Measurements from ENCODE around the gene DCAF5. TPM values are rescaled to one million over a fixed set of nuclear protein-coding genes. Genes with fewer than 3 reads are reported as not detected.
"Not testable (repeated sequence)": the region's sequence is repeated elsewhere in the genome, so short reads cannot be mapped to it uniquely, and the experiment has no call there.

DCAF5 gene, protein sequence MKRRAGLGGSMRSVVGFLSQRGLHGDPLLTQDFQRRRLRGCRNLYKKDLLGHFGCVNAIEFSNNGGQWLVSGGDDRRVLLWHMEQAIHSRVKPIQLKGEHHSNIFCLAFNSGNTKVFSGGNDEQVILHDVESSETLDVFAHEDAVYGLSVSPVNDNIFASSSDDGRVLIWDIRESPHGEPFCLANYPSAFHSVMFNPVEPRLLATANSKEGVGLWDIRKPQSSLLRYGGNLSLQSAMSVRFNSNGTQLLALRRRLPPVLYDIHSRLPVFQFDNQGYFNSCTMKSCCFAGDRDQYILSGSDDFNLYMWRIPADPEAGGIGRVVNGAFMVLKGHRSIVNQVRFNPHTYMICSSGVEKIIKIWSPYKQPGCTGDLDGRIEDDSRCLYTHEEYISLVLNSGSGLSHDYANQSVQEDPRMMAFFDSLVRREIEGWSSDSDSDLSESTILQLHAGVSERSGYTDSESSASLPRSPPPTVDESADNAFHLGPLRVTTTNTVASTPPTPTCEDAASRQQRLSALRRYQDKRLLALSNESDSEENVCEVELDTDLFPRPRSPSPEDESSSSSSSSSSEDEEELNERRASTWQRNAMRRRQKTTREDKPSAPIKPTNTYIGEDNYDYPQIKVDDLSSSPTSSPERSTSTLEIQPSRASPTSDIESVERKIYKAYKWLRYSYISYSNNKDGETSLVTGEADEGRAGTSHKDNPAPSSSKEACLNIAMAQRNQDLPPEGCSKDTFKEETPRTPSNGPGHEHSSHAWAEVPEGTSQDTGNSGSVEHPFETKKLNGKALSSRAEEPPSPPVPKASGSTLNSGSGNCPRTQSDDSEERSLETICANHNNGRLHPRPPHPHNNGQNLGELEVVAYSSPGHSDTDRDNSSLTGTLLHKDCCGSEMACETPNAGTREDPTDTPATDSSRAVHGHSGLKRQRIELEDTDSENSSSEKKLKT
- total RNA-seq = 33.8 TPM

DNA sequence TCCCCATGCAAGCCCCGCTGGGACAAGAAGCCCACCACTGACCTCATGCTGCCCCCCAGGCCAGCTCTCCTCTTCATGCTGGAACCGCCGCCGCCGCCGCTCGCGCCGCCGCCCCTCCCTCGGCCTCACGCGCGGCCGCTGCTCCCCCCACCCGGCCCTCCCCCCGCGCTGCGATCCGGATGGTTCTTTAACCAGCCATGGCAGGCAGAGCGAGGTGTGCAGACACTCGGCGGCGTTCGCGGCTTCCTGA lies at the start of gene DCAF5:
Gene DCAF5, minus strand, starts transcription at position 218 of the 250 bp plus-strand sequence. Its CDS starts 141 bp downstream, at position 77.
- DNase-seq (ENCODE audit: low spot score in 2 of 2) = no peak
- FAIRE-seq = no peak

DNA sequence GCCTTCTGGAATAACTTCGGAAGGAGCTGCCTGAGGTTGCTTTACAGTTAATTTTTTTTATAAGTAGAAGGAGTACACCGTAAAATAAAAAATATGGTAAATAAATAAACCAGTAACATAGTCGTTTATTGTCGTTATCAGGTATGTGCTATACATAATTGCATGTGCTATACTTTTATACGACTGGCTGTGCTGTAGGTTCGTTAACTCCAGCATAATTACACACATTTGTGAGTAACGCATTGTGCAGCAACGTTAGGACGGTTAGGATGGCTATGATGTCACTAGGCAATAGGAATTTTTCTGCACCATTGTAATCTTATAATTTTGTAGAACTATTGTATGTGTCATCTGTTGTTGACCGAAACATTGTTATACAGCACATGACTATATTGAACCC lies 46.9 kb upstream of the DCAF5 start:
- DNase-seq (ENCODE audit: low spot score in 2 of 2) (no peak), FAIRE-seq (no peak)

GRCh38 chr14:69193721-69194120 lies 40.8 kb upstream of the DCAF5 start:
- no peak for FAIRE-seq
- no peak for DNase-seq (ENCODE audit: low spot score in 2 of 2)

DNA sequence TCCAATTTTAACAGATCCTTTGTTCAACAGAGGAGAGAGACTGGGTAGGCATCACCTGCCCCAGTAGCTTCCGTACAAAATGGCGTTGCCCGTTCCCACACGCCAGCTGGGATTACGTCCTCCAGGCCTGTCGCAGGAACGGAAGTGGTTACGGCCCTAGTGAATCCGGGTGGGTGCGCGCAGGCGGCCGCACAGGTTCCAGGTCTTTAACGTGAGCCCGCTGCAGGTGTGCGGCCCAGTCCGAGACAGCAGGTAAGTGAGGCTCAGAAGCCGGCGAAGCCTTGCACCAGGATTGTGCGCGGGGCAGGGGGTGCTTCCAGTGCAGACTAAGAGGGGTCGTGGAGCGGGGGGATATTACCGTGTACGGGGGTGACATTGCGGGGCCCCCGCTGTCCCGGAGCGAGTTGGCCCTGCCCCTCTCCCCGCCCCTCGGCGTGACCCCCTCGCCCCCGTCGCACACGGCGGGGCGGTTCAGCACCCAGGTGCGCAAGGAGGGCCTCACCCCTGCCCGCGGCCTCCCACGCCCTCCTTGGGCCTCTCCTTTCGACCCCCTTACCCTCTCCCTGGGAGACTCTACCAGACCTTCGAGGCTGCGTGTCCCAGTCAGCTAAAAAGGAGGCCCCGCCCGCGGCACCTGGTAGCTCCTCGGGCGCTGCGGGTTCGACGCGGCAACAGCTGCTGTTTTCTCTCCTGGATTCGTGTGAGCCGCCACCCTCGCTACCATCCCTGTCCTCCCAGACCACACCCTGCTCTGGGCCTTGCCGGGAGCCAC lies 38.6 kb upstream of the DCAF5 start, which contains the start of gene EXD2:
Gene EXD2, plus strand, starts transcription at position 159 of the 772 bp plus-strand sequence. CDS start 17,973 bp downstream, outside the sequence.
- no peak for FAIRE-seq

DNA sequence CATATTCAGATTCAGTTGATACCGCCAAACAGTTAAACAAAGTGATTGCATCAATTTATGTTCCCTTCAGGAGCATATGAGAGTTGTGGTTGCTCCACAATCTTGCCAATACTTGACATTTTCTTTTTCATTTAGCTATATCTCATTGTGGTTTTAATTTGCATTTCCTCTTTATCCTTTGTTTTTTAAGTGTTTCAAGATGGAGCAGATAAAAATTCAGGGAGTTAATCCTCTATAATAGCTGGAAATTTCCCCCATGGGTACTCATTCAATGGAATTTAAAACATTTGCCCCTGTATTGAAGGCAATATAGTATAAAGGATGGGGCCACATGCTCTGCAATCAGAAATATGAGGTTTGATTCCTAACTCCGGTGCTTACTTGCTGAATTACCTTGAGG lies 37.3 kb upstream of the DCAF5 start:
- DNase-seq (ENCODE audit: low spot score in 2 of 2) = no peak
- FAIRE-seq = no peak

More for the DNA sequence above, 38.6 kb upstream of the DCAF5 start, which contains the start of gene EXD2:
- DNase-seq (ENCODE audit: low spot score in 2 of 2) = peak; percentile 84 to 88

- DNase-seq (ENCODE audit: low spot score in 2 of 2) = no peak
- no peak for FAIRE-seq
Observed at GRCh38 chr14:69183735-69184134, 30.8 kb upstream of the DCAF5 start.

DNA sequence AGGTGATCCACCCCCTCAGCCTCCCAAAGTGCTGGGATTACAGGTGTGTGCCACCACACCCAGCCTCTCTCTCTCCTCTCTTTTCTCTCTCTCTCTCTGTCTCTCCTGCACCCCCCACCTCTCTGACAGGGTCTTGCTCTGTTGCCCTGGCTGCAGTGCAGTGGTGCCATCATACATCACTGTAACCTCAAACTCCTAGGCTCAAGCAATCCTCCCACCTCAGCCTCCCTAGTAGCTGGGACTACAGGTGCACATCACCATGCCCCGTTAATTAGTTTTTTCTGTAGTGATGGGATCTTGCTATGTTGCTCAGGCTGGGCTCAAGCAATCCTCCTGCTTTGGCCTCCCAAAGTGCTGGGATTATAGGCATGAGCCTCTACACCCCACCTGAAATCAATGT lies 29.7 kb upstream of the DCAF5 start:
- FAIRE-seq; DNase-seq (ENCODE audit: low spot score in 2 of 2): not testable (repeated sequence)

- no peak for FAIRE-seq
- no peak for DNase-seq (ENCODE audit: low spot score in 2 of 2)
Observed at GRCh38 chr14:69181491-69181890, 28.6 kb upstream of the DCAF5 start.

- FAIRE-seq = no peak
- no peak for DNase-seq (ENCODE audit: low spot score in 2 of 2)
Observed at GRCh38 chr14:69175130-69175529, 22.2 kb upstream of the DCAF5 start.

- FAIRE-seq = no peak
- no peak for DNase-seq (ENCODE audit: low spot score in 2 of 2)
Observed at GRCh38 chr14:69171569-69171968, 18.6 kb upstream of the DCAF5 start.

GRCh38 chr14:69170839-69171238 lies 17.9 kb upstream of the DCAF5 start:
- DNase-seq (ENCODE audit: low spot score in 2 of 2) (no peak), FAIRE-seq (no peak)

DNA sequence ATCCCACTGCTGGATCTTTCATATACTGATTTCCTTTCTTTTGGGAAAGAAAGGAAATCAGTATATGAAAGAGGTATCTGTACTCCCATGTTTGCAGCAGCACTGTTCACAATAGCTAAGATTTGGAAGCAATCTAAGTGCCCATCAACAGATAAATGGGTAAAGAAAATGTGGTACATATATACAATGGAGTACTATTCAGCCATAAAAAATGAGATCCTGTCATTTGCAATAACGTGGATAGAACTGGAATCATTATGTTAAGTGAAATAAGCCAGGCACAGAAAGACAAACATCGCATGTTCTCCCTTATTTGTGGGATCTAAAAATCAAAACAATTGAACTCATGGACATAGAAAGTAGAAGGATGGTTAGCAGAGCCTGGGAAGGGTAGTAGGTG lies 12.9 kb upstream of the DCAF5 start:
- FAIRE-seq; DNase-seq (ENCODE audit: low spot score in 2 of 2): not testable (repeated sequence)

- DNase-seq (ENCODE audit: low spot score in 2 of 2) (no peak), FAIRE-seq (no peak)
Observed at GRCh38 chr14:69161590-69161989, 8.7 kb upstream of the DCAF5 start.

DNA sequence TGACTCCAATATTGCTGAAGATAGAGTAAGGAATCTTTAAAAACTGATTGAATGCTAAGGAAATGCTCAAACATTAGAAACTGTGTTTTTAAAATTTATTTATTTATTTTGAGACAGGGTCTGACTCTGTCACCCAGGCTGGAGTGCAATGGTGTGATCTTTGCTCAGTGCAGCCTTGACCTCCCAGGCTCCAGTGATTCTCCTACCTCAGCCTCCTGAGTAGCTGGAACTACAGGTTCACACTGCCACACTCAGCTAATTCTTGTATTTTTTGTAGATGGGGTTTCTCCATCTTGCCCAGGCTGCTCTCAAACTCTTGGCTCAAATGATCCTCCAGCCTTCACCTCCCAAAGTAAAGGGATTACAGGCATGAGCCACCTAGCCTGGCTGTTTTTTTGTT lies 3.3 kb upstream of the DCAF5 start:
- FAIRE-seq = no peak
- DNase-seq (ENCODE audit: low spot score in 2 of 2) = no peak

DNA sequence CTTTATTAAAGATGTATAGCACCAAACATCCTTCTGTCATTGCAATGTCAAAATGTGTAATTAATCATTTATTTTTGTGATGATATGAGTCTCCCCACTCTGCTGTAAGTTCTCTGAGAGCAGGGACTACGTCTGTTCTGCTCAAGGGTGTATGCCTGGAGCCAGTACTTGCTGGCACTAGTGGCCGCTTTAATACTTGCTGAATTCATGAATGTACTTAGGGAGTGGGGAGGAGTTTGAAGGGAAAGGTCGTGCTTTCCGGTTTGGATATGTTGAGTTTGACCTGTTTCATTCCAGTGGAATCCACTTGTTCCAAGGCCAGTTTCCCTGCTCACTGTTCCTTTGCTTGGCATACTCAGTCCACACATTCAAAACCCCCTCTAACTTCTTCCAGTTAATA lies 1.9 kb upstream of the DCAF5 start:
- DNase-seq (ENCODE audit: low spot score in 2 of 2) (no peak), FAIRE-seq (no peak)

GRCh38 chr14:69153873-69154270 lies 953 bp upstream of the DCAF5 start:
- no peak for DNase-seq (ENCODE audit: low spot score in 2 of 2)
- FAIRE-seq = no peak

- FAIRE-seq (no peak), DNase-seq (ENCODE audit: low spot score in 2 of 2) (peak; percentile 93 to 96)
Observed at GRCh38 chr14:69153152-69153872, 393 bp upstream of the DCAF5 start.

DNA sequence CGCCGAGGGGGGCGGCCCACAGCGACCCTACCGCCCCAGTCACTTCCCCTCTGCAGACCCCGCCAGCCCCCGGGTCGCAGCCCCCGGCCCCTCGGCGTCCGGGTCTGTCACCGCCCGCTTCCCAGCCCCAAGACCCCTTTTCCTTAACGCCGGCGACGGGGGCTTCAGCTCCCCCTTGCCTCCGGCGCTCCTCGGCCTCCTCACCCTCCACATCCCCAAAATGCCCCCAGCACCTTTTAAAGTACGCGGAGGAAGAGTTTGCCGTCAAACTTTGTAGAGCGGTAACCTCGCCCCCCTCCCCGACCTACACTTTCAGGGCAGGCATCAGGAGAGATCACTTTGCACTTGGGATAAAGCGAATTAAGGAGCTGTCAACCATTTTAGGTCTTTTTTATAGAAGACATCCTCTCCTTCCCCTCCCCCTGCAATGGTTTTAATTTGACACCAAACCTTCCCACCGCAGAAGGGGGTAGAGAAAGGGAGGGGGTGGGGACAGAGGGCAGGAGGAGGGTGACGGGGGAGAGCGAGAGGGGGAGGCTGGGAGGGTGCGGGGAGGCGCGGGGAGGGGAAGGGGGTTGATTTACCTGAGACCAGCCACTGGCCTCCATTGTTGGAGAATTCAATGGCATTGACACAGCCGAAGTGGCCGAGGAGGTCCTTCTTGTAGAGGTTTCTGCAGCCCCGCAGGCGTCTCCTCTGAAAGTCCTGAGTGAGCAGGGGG lies 578 bp downstream of the DCAF5 start:
- FAIRE-seq = no peak
- peak; percentile 24 to 48 for DNase-seq (ENCODE audit: low spot score in 2 of 2)

DNA sequence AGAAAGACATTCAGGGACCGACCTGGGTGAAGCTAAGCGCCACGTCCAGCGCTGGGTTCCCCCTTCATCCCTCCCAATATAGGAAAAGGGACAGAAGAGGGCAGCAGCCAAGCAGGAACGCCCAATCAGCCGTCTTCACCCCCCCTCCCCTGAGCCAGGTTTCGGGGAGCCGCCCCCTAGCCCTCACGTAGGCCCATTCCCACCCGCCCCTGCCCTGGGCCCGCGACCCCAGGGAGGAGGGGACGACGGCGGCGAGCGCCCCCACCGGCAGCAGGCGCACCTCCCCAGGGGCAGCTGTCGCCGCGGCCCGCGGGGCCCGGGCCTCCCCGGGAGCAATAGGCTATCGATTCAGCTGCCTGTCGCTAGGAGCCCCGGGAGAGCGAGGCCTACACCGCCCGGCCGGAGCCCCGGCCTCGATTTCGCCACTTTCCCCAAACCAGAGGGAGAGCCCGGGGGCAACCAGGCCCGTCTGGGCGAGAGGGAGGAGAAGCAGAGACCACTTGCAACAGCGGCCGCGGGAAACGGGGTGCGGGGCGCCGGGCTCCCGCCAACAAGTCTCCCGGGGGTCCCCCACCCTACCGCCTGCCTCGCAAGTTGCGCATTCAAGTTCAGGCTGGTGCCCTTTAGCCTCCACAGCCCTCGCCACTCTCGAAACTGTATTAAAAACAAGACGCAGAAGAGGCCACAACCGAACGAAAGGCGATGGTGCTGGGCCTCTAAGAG lies 1.3 kb downstream of the DCAF5 start:
- DNase-seq (ENCODE audit: low spot score in 2 of 2) = peak; percentile 79 to 83
- no peak for FAIRE-seq

All from frontal cortex (tissue), 4 donors.